GM18502 (cell line): ENCODE measurements around the gene GPR3.
A peak's percentile ranks its signal among the peaks of the same experiment; 100 is the strongest.

ENCODE experiments used
- ATAC-seq: cut with Tn5 transposase; IDR thresholded peaks from one replicate; pipeline ENCODE4 v1.9.1; 2021; ENCODE audit warnings: mild to moderate bottlenecking; ENCODE audit not compliant: unreplicated experiment, poor library complexity

Gene GPR3, protein sequence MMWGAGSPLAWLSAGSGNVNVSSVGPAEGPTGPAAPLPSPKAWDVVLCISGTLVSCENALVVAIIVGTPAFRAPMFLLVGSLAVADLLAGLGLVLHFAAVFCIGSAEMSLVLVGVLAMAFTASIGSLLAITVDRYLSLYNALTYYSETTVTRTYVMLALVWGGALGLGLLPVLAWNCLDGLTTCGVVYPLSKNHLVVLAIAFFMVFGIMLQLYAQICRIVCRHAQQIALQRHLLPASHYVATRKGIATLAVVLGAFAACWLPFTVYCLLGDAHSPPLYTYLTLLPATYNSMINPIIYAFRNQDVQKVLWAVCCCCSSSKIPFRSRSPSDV

GRCh38 chr1:27392096-27392777 lies at the start of gene GPR3:
GPR3 (plus strand) TSS chr1:27392622; CDS start chr1:27393799, 1,177 bp downstream.
- ATAC-seq = peak; percentile 77

- no peak for ATAC-seq
Measured at GRCh38 chr1:27342778-27343638, 49.4 kb upstream of the GPR3 start.

GRCh38 chr1:27343639-27344025 lies 48.8 kb upstream of the GPR3 start:
- ATAC-seq = no peak

- no peak for ATAC-seq
Measured at GRCh38 chr1:27345272-27345671, 47.1 kb upstream of the GPR3 start.

- ATAC-seq = no peak
Measured at GRCh38 chr1:27346357-27346756, 46.1 kb upstream of the GPR3 start.

GRCh38 chr1:27346991-27347624 lies 45.3 kb upstream of the GPR3 start:
- no peak for ATAC-seq

DNA sequence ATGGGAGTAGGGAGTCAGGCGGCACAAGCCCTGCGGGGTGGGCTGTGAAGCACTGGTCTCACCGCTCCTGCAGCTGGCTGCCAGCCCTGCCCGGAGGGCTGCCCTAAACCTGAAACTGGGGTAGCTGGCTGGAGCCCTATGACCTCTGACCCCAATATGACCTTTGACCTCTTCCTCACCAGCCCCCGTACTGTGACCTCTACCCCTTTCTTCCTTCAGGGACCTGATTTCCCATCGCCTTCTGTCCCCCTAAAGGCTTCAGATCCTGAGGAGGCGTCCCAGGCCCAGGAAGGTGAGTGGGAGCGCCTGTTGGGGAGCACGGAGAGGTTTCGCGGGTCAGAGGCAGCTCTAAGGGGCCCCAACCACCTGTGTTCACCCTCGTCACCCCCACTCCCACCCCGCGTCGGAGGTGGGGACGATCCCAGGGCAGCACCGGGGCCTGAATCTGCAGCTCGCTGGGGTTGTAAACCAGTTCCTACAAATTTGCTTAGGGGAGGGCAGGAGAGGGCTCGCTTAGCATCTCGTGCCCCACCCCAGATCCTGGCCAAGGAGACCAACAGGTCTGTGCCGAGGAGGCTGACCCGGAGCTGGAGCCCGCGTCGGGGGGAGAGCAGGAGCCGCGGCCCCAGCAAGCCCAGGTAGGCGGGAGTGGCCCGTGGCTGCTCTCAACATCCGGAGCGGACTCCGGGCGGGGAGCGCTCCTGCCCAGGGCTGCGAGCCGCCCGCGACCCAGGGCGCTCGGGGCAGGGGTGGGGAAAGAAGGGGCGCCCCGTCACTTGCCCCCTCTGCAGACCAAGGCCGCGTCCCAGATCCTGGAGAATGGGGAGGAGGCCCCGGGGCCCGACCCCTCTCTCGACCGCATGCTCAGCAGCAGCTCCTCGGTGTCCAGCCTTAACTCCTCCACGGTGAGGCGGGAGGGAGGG lies 43.3 kb upstream of the GPR3 start:
- no peak for ATAC-seq

DNA sequence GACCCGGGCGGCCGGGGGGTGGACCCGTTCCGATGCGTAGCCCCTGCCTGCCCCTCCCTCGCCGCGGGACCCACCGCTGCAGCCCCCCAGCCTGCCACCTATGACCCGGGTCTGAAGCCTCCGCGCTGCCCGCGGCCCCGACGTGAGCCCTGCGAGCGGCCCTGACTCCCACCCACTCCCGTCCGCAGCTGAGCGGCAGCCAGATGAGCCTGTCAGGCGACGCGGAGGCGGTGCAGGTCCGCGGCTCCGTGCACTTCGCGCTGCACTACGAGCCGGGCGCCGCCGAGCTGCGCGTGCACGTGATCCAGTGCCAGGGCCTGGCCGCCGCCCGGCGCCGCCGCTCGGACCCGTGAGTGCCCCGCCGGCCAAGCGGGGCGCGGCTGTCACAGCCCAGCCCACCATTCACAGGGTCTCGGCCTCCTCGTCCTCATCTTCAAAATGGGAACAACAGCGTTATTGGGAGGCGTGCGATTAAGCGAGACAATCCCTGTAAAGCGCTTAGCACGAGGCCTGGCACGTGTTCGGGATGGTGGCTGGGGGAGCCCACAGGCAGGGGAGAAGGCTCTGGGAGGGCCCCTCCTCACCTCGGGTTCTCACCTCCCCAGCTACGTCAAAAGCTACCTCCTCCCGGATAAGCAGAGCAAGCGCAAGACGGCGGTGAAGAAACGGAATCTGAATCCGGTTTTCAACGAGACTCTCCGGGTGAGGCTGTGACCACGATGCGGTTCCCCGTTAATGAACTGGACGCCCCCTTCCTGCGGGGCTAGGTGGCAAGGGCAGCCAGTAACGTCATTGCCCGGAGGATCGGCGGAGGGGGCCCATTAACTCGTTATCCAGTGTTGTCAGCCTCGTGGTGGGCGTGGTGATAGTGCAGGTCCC lies 42.4 kb upstream of the GPR3 start:
- no peak for ATAC-seq

DNA sequence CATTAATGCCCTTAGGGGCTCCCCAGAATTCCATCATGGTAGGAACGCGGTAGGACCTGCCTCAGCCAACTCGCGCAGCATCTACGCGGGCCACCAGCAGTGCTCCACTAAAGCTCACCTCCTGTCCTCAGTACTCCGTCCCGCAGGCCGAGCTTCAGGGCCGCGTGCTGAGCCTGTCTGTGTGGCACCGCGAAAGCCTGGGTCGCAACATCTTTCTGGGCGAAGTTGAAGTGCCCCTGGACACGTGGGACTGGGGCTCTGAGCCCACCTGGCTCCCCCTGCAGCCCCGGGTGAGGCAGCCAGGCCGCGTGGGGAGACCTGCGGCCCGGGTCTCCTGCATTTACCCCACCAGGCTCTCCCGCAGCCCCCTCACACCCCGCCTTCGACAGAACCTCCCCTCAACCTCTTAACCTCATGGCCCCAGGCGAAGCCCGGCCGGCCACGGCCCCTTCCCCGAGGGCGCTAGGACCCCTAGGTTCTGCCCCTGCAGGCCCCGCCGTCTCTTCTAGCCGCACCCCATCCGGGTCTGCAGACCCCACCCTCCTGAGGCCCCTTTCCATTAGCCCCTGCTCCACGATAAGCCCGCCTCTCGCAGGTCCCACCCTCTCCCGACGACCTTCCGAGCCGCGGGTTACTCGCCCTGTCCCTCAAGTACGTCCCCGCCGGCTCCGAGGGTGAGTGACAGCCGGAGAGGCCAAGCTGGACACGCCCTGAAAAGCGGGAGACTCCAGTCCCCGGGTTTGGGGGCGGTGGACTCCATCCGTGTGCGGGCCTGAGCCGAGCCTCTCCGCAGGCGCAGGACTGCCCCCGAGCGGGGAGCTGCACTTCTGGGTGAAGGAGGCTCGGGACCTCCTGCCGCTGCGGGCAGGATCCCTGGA lies 41.5 kb upstream of the GPR3 start:
- ATAC-seq = no peak

DNA sequence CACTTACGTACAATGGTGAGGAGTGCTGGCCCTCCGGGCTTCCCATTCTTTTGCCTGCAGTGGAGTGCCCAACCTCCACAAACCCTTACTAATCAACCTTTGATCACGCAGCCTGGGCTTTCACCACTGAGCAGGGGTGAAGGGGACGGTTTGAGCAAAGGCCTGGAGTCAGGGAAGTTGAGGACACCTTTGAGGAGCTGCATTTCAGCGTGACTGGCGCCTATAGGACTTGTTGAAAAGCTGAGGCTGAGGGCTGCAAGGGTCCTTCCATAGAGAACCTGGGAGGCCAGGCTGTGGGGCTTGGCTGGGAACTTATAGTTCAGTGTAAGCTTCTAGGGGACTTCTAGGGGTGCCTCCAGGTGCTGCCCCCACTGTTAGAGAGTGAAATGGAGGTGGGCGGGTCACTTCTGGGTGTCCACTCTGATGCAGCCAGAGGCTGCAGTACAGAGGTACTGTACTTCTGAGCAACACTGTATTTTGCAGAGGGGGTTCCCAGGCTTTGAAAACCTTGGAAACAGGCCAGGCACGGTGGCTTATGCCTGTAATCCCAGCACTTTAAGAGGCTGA lies 40.8 kb upstream of the GPR3 start:
- no peak for ATAC-seq

- ATAC-seq = no peak
Measured at GRCh38 chr1:27353166-27353565, 39.3 kb upstream of the GPR3 start.

DNA sequence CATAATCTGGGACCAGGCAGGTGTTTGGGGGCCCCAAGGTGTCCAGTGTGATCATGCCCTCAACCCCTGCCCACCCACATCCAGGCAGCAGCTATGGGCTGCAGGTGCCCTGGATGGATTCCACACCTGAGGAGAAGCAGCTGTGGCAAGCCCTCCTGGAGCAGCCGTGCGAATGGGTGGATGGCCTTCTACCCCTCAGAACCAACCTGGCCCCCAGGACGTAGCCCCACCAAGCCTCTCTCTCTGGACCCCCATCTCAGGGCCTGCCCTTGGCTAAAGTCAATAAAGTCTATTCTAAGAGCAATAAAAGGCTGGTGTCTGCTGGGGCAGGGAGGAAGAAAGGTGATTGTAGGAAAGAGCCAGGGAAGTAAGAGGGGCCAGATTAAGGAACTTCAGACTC lies 38.8 kb upstream of the GPR3 start:
- no peak for ATAC-seq

DNA sequence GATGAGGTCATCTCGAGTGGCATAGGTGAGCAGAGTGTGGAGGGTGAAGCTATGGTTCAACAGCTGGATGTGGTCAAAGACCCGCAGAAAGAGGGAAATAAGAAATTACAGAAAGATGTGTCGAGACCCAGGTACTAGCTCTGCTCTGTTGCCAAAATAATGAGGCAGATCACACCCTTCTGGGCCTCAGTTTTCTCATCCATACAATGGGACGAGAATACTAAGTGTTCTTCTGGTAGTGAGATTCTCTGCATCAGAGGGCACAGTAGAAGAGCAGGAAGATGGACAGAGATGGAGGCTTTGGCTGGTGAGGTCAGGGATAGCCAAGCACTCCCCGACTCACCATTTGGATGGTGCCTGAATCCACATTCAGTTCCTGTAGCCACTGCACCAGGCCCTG lies 36.7 kb upstream of the GPR3 start:
- no peak for ATAC-seq

DNA sequence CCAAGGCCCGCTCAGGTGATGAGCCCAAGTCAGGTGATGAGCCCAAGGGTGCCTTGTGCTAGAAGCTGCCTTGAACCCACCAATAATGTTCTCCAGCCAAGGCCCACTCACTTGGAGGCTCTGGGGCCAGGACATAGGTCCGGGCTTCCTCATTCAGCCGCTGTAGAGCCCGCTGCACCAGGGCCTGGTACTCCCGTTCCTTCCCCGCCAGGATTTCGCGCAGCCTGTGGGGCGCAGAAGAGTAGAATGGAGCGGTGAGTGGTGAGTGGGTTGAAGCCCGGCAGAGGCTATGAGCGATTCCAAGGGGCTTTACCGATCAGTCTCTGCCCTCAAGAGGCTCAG lies 36.2 kb upstream of the GPR3 start:
- no peak for ATAC-seq

DNA sequence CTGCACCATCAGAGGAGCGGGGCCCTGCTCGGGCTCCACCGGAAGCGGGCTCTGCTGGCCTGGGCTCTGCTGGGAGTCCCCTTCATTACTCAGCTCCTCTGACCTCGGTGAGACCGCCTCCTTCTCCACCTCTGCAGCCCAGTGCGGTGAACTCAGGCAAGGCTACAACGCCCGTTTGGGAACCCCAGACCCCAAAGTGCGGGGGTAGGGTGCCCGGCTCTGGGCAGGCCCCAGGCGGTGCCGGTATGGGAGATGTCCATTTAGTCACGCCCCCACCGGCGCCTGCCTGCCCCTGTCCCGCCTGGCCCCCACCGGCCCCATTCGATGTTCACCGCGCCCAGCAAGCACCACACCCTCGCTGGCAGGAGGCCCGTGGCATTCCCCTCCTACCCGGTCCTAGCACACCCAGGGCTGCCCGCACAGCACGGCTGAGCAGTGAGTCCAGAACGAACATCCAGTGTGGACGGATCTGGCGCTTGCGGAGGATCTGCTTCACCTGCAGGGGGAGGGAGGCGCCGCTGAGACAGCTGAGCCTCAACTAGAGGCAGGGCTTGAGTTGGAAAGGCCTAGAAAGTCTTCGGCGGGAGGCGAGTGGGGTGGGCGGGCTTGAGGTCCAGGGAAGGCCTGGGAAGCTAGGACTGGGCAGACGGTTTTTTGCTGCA lies 35.7 kb upstream of the GPR3 start:
- ATAC-seq = no peak

GRCh38 chr1:27357281-27358037 lies 35.0 kb upstream of the GPR3 start:
- peak; percentile 57 for ATAC-seq
